Right lobe of liver (tissue), 6 donors: Measurements from ENCODE around the gene ZNF224. TPM values are rescaled to one million over a fixed set of nuclear protein-coding genes. Genes with fewer than 3 reads are reported as not detected.
A peak's percentile ranks its signal among the peaks of the same experiment; 100 is the strongest.
"Not testable (repeated sequence)": the region's sequence is repeated elsewhere in the genome, so short reads cannot be mapped to it uniquely, and the experiment has no call there.

Experiments
- ATAC-seq, 4 donors: fragments of 200-7000 bp; cut with Tn5 transposase; one replicate each; pipeline ENCODE4 v1.9.1; 2020; ENCODE audit warnings: mild to moderate bottlenecking in 4 of 4, moderate library complexity in 4 of 4
- DNase-seq, 3 donors: peaks; one replicate each; pipeline ENCODE4 v3.0.0-alpha.2; 2020
- H3K27ac ChIP-seq, 3 donors: fragments of 200-600 bp; one replicate each; pipeline ENCODE4 v1.8.0; 2022
- H3K27me3 ChIP-seq, 2 donors: fragments of 200-600 bp; one replicate each; pipeline ENCODE4 v1.8.0; 2022
- H3K36me3 ChIP-seq, 4 donors: fragments of 200-600 bp; sonication (generic) in 1 of 4; one replicate each; pipeline versions ENCODE4 v1.5.1 to v1.8.0; 2017 to 2022; ENCODE audit warnings: control low read depth in 1 of 4
- H3K4me1 ChIP-seq, 4 donors: fragments of 200-600 bp; sonication (generic) in 1 of 4; one replicate each; pipeline versions ENCODE4 v1.5.1 to v1.8.0; 2017 to 2022; ENCODE audit warnings: control low read depth in 1 of 4
- H3K4me3 ChIP-seq, 3 donors: fragments of 200-600 bp; one replicate each; pipeline ENCODE4 v1.8.0; 2022
- H3K9me3 ChIP-seq, 4 donors: fragments of 200-600 bp; sonication (generic) in 1 of 4; one replicate each; pipeline versions ENCODE4 v1.5.1 to v1.8.0; 2017 to 2022; ENCODE audit warnings: control low read depth in 1 of 4
- CTCF ChIP-seq, 4 donors: fragments of 200-600 bp in 3 of 4; fragments of 450-650 bp in 1 of 4; IDR thresholded peaks; one replicate each; pipeline versions ENCODE4 v1.5.1 to v1.8.0; 2016 to 2022; ENCODE audit warnings: antibody characterized with exemption in 4 of 4, mild to moderate bottlenecking in 2 of 4
- POLR2A ChIP-seq: fragments of 450-650 bp; IDR thresholded peaks from one replicate; pipeline ENCODE4 v1.6.1; 2017; ENCODE audit warnings: antibody characterized with exemption, mild to moderate bottlenecking
- WGBS: methylation state at CpG from one replicate; pipeline ENCODE4 v1.1.6; 2018; ENCODE audit warnings: low coverage, low lambda C conversion rate; ENCODE audit not compliant: insufficient coverage; ENCODE audit errors: missing lambda C conversion rate; 5-methylcytosine and 5-hydroxymethylcytosine counted together
- intact Hi-C, 2 donors: fragments of 100-400 bp; cut with DNase I; formaldehyde crosslinking; loops; one replicate each; pipeline versions ENCODE4 v1.11.2 to v1.14.1; 2022
- total RNA-seq, 6 experiments: library from RNA; depleted of rRNA in 2 of 6; stranded (reverse); fragments of >200 nt in 2 of 6; fragmentation: NEBNext Ultra II Directional in 3 of 6; extraction: Animal tissue kit (Norgen Biotek cat#: 25700) in 3 of 6; gene quantifications; one replicate each; pipeline versions ENCODE4 v1.1.0 to v1.2.4, GENCODE V29; 2016 to 2023
- donor health status: DM: no; HTN: yes; CAD: no.
- donor health status: DM: no; HTN: no; CAD: no.
- donor health status: DM: no; HTN: no; CAD: no.
- donor health status: DM: no; HTN: yes; CAD: no.
- donor health status: DM: no; HTN: yes; CAD: no.

The ZNF224 gene
- total RNA-seq, 6 experiments from 2014 or later = 6.9 to 13.6 (median 8.0) TPM

GRCh38 chr19:44113138-44113783 is 19.1 kb downstream of the ZNF224 start, which contains the start of gene ZNF225:
TSS of gene ZNF225 (plus strand) at chr19:44113399. CDS start at chr19:44115828, 2,429 bp downstream.
- Histone ChIP-seq H3K9me3 (peaks cover 0 to 24% (median 7%) of the 10 kb centered on the region in 4 donors), H3K4me1 (peaks cover 0 to 15% (median 3%) of the 10 kb centered on the region in 4 donors), H3K27me3 (no peaks in the 10 kb centered on the region), H3K27ac (peak within 1 kb of the TSS in 1 of 3 donors; percentile 20), H3K4me3 (peak within 1 kb of the TSS; percentile 50 to 85 (median 84)), H3K36me3 (peaks cover 0 to 14% (median 6%) of the 10 kb centered on the region in 4 donors)
- intact Hi-C loops = no loop called here
- ATAC-seq (peak; percentile 98 to 99 (median 98)), DNase-seq (peak; percentile 92 to 98 (median 96))
- WGBS = under 1% methylated on average over 28 of the region's 44 CpGs
- TF ChIP-seq CTCF (IDR thresholded peaks at IDR 0.05) = no peak
- peak; percentile 47 for TF ChIP-seq POLR2A

GRCh38 chr19:44113784-44114390 is 19.7 kb downstream of the ZNF224 start:
- ATAC-seq (peak in 2 of 4 donors; percentile 1 to 4), DNase-seq (peak in 1 of 3 donors; percentile 21)
- peaks cover 0 to 17% (median 3%) of the 10 kb centered on the region in 4 donors for H3K9me3 ChIP-seq
- H3K27ac ChIP-seq = peak overlapping the region in 1 of 3 donors; percentile 20
- TF ChIP-seq CTCF (IDR thresholded peaks at IDR 0.05) = no peak
- TF ChIP-seq POLR2A = no peak
- no peaks in the 10 kb centered on the region for H3K27me3 ChIP-seq
- intact Hi-C loops = no loop called here
- WGBS = 3% methylated on average over 12 of the region's 18 CpGs
- peaks cover 0 to 18% (median 8%) of the 10 kb centered on the region in 4 donors for H3K36me3 ChIP-seq
- H3K4me3 ChIP-seq = peak overlapping the region; percentile 50 to 85 (median 84)
- H3K4me1 ChIP-seq = peaks cover 0 to 15% (median 3%) of the 10 kb centered on the region in 4 donors

GRCh38 chr19:44121162-44121561 is 27.0 kb downstream of the ZNF224 start:
- WGBS = 94% methylated on average over 4 of the region's 4 CpGs
- H3K4me1 ChIP-seq, H3K27ac ChIP-seq, H3K27me3 ChIP-seq, ATAC-seq, intact Hi-C loops, DNase-seq, H3K4me3 ChIP-seq: not testable (repeated sequence)
- peaks cover 0 to 39% (median 22%) of the 10 kb centered on the region in 4 donors for H3K36me3 ChIP-seq
- H3K9me3 ChIP-seq = peaks cover 0 to 15% (median 1%) of the 10 kb centered on the region in 4 donors

GRCh38 chr19:44131955-44132354 is 37.8 kb downstream of the ZNF224 start:
- DNase-seq (no peak), ATAC-seq (no peak)
- H3K27me3 ChIP-seq = no peaks in the 10 kb centered on the region
- H3K36me3 ChIP-seq = peaks cover 0 to 24% (median 4%) of the 10 kb centered on the region in 4 donors
- WGBS = 94% methylated on average over 5 of the region's 5 CpGs
- H3K4me1 ChIP-seq = no peaks in the 10 kb centered on the region
- H3K27ac ChIP-seq = no peak overlapping the region
- intact Hi-C loops = no loop called here
- no peak overlapping the region for H3K4me3 ChIP-seq
- peaks cover 0 to 16% (median 9%) of the 10 kb centered on the region in 4 donors for H3K9me3 ChIP-seq
- TF ChIP-seq POLR2A (no peak), CTCF (IDR thresholded peaks at IDR 0.05) (no peak)
